Panc1 (cell line): ENCODE results near the gene PELI2.

Source experiments
- CTCF ChIP-seq: fragments of 450-650 bp; IDR thresholded peaks from 2 replicates; pipeline ENCODE4 v1.5.1; 2017; ENCODE audit warnings: mild to moderate bottlenecking
- POLR2AphosphoS5 ChIP-seq: IDR thresholded peaks from 2 replicates; pipeline ENCODE4 v1.6.1; 2012; ENCODE audit warnings: mild to moderate bottlenecking, low read depth, low read length, moderate library complexity

- no peak for TF ChIP-seq CTCF
- TF ChIP-seq POLR2AphosphoS5 = no peak
Measured at GRCh38 chr14:56195704-56196103, 77.5 kb downstream of the PELI2 start.
